Measurements from ENCODE around the gene DDX52.

Gene DDX52

DNA sequence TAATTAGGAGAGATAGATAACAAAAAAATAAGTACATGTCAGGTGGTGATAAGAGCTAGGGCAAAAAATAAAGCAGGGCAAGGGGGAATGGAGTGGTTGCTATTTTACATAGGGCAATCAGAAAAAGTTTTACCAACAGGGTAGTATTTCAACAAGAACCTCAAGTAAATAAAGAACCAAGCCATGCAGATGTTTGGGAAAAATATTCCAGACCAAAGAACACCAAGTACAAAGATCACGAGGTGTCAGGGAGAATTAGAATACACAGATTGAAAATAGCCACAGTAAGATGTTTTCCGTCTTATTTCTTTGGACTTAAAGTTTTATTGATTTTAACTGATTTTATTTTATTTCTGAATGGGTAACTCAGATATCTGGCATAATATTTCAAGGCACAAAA lies 45.1 kb downstream of the DDX52 start:
- TF ChIP-seq TEAD4 (IDR thresholded peaks at IDR 0.05) (no peak), USF1 (IDR thresholded peaks at IDR 0.05) (no peak), RAD21 (IDR thresholded peaks at IDR 0.05; ENCODE audit: low read depth) (no peak), NFIC (IDR thresholded peaks at IDR 0.05) (no peak), REST (IDR thresholded peaks at IDR 0.05; ENCODE audit: low read depth) (no peak)

- TF ChIP-seq FOXM1 (IDR thresholded peaks at IDR 0.05; ENCODE audit: borderline replicate concordance, low read depth) (no peak), TCF12 (IDR thresholded peaks at IDR 0.05; ENCODE audit: low read depth) (no peak), TEAD4 (IDR thresholded peaks at IDR 0.05) (no peak), TAF1 (IDR thresholded peaks at IDR 0.05; ENCODE audit: low read depth) (no peak), ZBTB7A (IDR thresholded peaks at IDR 0.05; ENCODE audit: low read depth) (no peak), EP300 (IDR thresholded peaks at IDR 0.05; ENCODE audit: borderline replicate concordance) (no peak), CREB1 (IDR thresholded peaks at IDR 0.05; ENCODE audit: low read depth) (no peak), YY1 (IDR thresholded peaks at IDR 0.05; ENCODE audit: low read depth) (no peak), EGR1 (IDR thresholded peaks at IDR 0.05) (no peak), NFIC (IDR thresholded peaks at IDR 0.05) (no peak), MAX (IDR thresholded peaks at IDR 0.05) (no peak), RAD21 (IDR thresholded peaks at IDR 0.05; ENCODE audit: low read depth) (no peak), USF1 (IDR thresholded peaks at IDR 0.05) (no peak), CEBPB (IDR thresholded peaks at IDR 0.05) (no peak), REST (IDR thresholded peaks at IDR 0.05; ENCODE audit: low read depth) (no peak)
Observed at GRCh38 chr17:37592291-37592690, 51.0 kb downstream of the DDX52 start.

DNA sequence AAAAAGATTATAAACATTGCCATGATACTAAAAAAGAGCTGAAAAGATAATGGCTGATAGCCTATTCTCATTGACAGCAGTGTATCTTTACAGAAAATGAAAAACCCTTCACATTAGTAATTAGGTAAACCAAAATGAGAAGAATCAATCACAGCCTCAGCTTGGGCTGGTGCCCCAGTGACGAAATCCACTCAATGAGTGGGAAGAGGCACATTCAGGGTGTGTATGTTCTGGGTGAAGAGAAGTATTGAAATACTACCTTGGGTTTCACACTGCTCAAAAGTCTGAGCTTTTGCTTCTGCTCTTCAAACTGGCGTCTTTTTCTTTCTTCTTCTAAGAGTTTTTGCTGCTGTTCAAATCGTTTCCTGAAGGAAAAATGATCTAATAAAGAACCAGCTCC lies 58.2 kb downstream of the DDX52 start:
- no peak for TF ChIP-seq TEAD4 (IDR thresholded peaks at IDR 0.05)
- TF ChIP-seq RAD21 (IDR thresholded peaks at IDR 0.05; ENCODE audit: low read depth) = no peak
- no peak for TF ChIP-seq MAX (IDR thresholded peaks at IDR 0.05)
- no peak for TF ChIP-seq CREB1 (IDR thresholded peaks at IDR 0.05; ENCODE audit: low read depth)
- TF ChIP-seq YY1 (IDR thresholded peaks at IDR 0.05; ENCODE audit: low read depth) = no peak
- TF ChIP-seq NFIC (IDR thresholded peaks at IDR 0.05) = no peak
- TF ChIP-seq TCF12 (IDR thresholded peaks at IDR 0.05; ENCODE audit: low read depth) = no peak
- TF ChIP-seq EGR1 (IDR thresholded peaks at IDR 0.05) = no peak
- no peak for TF ChIP-seq REST (IDR thresholded peaks at IDR 0.05; ENCODE audit: low read depth)
- TF ChIP-seq TAF1 (IDR thresholded peaks at IDR 0.05; ENCODE audit: low read depth) = no peak
- TF ChIP-seq CEBPB (IDR thresholded peaks at IDR 0.05) = no peak
- TF ChIP-seq ZBTB7A (IDR thresholded peaks at IDR 0.05; ENCODE audit: low read depth) = no peak

DNA sequence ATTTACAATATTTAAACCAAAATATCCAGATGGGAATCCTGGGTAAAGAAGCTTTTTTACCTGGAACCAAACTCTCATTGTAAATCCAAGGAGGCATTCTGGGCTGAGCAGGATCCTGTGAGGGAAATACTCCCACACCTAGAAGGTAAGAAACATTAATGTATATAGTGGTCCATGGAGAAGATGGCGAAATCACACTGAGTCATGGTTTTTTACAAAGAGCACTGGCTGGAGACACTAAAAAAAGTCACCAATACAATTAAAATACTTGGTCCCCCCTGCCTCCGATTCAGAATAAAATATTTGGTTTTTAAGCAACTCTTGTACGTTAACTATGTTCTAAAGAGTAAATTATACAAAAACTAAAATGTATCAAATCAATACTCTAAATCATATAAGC lies 67.0 kb downstream of the DDX52 start:
- TF ChIP-seq USF1 (IDR thresholded peaks at IDR 0.05) (no peak), EP300 (IDR thresholded peaks at IDR 0.05; ENCODE audit: borderline replicate concordance) (no peak), FOXM1 (IDR thresholded peaks at IDR 0.05; ENCODE audit: borderline replicate concordance, low read depth) (no peak), MAX (IDR thresholded peaks at IDR 0.05) (no peak), YY1 (IDR thresholded peaks at IDR 0.05; ENCODE audit: low read depth) (no peak), TCF12 (IDR thresholded peaks at IDR 0.05; ENCODE audit: low read depth) (no peak), CEBPB (IDR thresholded peaks at IDR 0.05) (no peak), RAD21 (IDR thresholded peaks at IDR 0.05; ENCODE audit: low read depth) (no peak), ZBTB7A (IDR thresholded peaks at IDR 0.05; ENCODE audit: low read depth) (no peak), NFIC (IDR thresholded peaks at IDR 0.05) (no peak), TAF1 (IDR thresholded peaks at IDR 0.05; ENCODE audit: low read depth) (no peak), CREB1 (IDR thresholded peaks at IDR 0.05; ENCODE audit: low read depth) (no peak), REST (IDR thresholded peaks at IDR 0.05; ENCODE audit: low read depth) (no peak), TEAD4 (IDR thresholded peaks at IDR 0.05) (no peak), EGR1 (IDR thresholded peaks at IDR 0.05) (no peak)

Data from Ishikawa (cell line).